NCI-H1930 (cell line): ENCODE measurements around the gene CFAP97D2.
"Not testable (repeated sequence)": the region's sequence is repeated elsewhere in the genome, so short reads cannot be mapped to it uniquely, and the experiment has no call there.

Experiments
- DNase-seq, 2 experiments: peaks; one replicate each; lab custom pipeline; 2025; lab: John Stamatoyannopoulos, UW

Gene CFAP97D2

DNA sequence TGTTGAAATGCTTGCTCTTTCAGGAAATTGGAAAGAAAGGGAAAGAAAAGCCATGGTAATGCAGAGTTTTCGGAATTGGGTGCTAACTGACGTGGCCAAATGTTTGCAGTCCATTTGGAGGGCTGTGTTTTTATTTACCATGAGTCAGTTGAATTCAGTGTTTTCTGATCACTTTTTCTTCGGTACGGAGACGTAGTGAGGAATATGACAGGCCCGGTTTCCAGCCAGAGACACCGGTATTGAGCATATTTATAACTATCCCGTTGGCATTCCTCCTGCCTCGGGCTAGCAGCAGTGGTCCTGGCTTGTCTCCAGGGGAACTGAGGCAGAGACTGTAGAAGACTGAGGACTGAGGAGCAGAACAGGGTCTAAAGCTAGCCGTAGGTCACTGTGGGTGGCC, 56.6 kb downstream of the CFAP97D2 start:
- DNase-seq = no peak

DNA sequence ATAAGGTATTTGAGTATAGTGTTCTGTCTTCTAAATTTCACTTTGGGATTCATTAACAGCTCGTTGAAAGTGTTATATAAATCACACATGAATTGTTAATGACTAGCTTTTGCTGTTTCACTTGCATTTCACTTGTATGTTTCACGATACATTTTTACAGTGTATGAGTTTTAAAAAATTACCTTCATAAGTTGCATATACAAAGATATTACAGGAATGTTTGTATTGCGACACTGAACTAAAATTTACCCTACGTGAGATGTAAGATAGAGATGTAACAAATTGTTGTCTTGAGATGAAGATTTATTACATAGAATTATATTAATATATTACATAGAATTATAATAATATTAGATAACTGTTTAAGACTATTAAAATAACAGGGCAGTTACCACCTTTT, 57.2 kb downstream of the CFAP97D2 start:
- no peak for DNase-seq

- DNase-seq = no peak
Measured at GRCh38 chr13:114237415-114238112, 58.5 kb downstream of the CFAP97D2 start.

DNA sequence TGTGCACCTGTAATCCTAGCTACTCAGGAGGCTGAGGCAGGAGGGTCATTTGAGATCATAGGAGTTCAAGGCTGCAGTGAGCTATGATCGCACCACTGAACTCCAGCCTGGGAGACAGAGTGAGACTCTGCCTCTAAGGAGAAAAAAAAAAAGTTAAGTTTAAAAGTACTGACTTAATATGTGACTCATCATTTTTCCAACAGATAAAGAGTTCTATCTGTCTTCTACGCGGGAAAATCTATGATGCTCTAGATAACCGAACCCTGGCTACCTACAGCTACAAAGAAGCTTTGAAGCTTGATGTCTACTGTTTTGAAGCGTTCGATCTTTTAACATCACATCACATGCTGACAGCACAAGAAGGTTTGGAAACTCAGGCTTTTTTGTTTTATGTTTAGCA, 62.9 kb downstream of the CFAP97D2 start:
- no peak for DNase-seq

GRCh38 chr13:114243971-114244370, 64.9 kb downstream of the CFAP97D2 start:
- DNase-seq = no peak

DNA sequence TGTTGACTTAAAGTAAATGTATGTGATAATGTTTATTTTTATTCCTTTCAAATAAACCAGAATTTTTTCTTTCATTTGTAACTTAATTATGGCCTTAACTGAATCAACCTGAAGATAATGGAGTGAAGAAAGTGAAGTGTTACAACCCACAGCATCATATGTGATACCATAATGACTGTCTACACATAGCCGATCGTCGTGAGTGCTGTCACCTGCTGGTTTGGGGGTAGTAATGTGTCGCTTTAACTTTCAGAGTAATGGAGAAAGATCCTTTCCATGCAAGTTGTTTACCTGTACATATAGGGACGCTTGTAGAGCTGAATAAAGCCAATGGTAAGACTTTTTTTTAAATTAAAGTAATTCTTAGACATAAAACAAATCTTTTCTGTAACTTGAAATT, 65.6 kb downstream of the CFAP97D2 start:
- DNase-seq = no peak

- no peak for DNase-seq
Measured at GRCh38 chr13:114248011-114248410, 69.0 kb downstream of the CFAP97D2 start.

- no peak for DNase-seq
Measured at GRCh38 chr13:114249077-114249476, 70.0 kb downstream of the CFAP97D2 start.

GRCh38 chr13:114251639-114252440, 72.8 kb downstream of the CFAP97D2 start:
- not testable (repeated sequence) for DNase-seq

GRCh38 chr13:114256547-114256946, 77.5 kb downstream of the CFAP97D2 start:
- no peak for DNase-seq

DNA sequence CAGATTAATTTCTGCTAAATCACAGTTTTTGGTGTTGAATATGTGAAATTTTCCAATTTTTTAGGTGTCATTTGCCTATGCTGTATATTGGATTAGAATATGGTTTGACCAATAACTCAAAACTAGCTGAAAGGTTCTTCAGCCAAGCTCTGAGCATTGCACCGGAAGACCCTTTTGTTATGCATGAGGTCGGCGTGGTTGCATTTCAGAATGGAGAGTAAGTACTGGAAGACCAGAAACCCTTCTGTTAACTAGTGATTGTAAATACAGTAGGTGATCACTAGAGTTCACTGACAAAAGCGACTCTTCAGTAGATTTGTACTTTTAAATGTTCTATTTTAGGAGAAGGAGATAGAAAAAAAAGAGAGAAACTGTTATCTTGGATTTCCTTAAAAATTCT, 78.0 kb downstream of the CFAP97D2 start:
- no peak for DNase-seq

DNA sequence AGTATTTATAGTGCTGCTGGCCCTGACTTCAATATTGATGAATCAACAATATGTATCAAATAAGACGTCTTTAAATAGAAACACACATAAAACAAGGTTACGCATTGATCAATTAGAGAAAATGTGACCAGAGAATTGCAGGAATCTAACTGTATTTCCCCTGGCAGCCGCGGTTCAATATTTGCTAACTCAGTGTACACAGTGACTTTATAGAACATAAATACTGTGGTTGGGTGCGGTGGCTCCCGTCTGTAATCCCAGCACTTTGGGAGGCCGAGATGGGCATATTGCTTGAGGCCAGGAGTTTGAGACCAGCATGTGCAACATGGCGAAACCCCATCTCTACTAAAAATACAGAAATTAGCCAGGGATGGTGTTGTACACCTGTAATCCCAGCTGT, 79.5 kb downstream of the CFAP97D2 start:
- peak in 1 of 2 experiments; percentile 40 for DNase-seq

DNA sequence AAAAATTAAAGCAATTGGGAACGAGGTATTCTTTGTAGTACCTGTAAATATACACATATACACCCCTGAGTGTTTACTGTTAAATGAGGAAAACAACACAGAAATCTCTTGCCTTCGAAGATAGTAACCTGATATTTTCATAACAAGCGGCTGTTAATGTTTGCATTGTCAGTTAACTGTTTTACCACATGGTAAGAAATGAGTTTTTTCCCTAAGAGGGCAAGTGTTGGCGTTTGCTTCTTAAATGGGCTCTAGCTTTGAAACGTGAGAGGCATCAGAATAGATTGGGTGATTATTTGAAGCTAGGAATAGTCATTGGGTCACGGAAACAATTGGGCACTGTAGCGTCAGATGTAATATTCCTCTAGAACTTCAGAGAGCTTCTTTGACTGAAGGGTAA, 80.3 kb downstream of the CFAP97D2 start:
- no peak for DNase-seq

DNA sequence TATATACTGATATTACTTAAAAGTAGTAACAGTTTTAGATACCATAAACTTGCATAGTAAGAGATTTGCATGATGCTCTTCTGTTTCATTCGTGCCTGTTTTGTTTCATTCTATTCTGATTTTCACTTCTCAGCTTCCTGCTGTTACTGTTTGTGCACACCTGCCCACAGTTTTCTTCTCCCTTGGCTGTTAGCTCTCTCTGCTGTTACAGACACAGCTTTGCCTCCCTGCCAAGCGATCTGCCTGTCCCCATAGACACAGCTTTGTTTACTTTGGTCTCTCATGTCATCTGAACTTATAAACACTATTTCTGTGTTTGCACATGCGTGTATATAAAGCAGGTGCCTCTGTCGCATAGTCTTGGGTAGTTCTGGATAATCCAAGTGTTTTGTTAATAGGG, 80.9 kb downstream of the CFAP97D2 start:
- peak in 1 of 2 experiments; percentile 34 for DNase-seq

GRCh38 chr13:114260814-114261213, 81.8 kb downstream of the CFAP97D2 start:
- DNase-seq = no peak

DNA sequence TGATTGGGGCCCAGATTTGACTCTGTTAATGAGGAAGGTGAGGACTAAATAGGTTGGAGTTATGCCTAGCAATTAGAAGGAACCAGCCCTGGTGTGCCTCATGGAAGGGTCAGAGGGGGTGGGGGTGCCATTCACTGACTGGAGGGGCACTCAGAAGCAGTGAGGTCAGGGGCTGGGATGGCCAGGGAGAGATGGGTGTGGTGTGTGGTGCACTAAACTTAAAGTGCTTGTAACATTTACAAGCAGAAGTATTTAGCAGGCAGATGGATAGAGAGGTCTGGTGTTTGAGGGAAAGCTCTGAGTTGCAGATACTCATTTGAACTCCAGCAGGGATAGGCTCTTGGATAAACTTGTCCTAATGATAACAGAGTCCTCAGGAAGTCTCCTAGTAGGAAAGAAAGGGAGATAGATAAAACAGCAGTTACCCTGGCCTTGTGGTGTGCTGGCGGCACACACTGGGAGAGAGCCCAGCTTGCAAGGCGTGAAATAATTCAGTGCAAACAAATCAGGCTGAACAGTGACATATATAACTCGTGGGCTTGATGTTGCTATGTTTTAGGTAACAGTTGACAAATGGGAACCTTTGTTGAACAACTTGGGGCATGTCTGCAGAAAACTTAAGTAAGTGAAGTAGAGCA, 82.4 kb downstream of the CFAP97D2 start:
- DNase-seq = no peak

DNA sequence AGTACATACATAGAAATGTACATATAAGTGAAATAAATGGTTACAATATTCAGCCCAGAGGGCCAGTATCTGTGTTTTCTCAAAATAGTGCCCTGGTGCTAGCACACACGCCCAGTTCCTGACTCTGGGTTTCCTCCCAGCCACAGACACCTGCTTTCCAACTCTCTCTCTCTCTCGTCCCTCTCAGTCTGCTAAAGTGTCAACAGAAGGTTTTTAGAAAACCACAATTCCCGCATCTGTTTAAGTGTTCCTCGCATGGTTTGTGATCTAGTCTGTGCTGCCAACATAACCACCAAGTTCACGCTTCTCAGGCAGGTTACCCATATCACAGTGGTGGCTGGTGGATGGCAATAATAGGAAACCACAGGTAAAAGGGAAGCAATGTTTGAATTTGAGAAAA, 84.5 kb downstream of the CFAP97D2 start:
- DNase-seq = no peak

GRCh38 chr13:114264313-114264712, 85.3 kb downstream of the CFAP97D2 start:
- not testable (repeated sequence) for DNase-seq

DNA sequence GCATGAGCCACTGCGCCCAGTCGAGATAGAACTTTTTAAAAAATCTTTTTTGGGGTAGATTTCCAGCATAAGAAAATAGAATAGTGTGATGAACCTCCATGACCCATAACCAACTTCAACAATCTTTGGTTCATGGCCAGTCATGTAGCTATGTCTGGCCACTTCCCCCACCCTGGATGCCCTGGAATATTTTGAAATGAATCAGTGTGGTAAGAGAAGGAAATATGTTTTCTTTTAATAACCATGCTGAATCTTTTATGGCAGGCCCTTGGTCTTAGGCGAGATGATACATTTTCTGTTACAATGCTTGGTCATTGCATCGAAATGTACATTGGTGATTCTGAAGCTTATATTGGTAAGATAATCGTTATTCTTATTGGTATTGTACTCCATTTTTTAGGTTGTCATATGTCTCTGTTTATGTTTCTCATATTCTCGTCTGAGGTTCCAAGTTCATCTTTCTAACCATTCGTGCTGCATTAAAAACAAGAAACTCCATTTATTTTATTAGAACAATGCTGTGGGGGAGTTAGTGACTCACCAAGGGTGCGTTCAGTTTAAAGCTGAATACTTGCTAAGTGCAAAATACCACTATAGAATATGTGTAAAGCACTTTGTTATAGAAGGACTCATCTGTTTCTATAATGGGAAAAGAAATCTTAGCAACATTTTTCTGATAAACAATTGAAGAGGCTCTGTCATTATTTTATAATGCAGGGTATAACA, 86.0 kb downstream of the CFAP97D2 start:
- DNase-seq = no peak

GRCh38 chr13:114266241-114266640, 87.2 kb downstream of the CFAP97D2 start:
- no peak for DNase-seq

DNA sequence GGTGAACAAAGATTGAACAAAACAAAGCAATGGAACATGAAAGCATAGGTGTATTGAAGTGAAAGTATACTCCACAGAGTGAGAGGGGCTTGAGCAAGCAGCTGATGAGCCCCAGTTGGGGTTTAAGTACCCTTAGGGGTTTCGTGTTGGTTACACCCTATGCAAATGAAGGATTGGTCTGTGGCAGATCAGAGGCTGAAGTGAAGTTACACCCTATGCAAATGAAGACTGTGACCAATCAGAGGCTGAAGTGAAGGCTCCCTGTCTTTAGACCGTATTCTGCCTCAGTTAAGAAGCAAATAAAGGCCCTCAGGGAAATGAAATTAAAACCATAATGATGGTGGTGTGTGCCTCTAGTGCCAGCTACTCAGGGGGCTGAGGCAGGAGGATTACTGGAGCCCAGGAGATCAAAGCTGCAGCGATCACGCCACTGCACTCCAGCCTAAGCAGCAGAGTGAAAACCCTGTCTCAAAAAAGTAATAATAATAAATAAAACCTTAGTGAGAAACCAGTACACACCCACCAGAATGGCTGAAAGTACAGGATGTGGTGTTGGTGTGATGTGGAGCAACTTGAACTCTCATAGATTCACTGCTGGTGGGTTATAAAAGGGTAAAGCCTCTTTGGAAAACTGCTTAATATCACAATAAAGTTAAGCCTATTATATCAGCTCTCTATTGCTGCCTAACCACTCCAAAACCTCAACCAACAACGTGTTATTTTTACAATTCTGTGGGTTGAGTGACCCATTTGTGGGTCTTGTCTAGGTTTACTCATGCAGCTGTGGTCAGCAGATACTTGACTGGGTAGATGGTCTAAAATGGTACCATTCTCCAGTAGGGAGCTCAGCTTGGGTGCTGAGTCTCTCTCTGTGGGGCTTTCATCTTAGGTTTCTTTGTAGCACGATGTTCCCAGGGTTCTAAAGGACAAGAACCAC, 89.6 kb downstream of the CFAP97D2 start:
- DNase-seq = no peak
